DMS 273 (cell line): Measurements from ENCODE around the gene UBXN4.
A peak's percentile ranks its signal among the peaks of the same experiment; 100 is the strongest.
"Not testable (repeated sequence)": the region's sequence is repeated elsewhere in the genome, so short reads cannot be mapped to it uniquely, and the experiment has no call there.

Experiments
- DNase-seq: peaks from one replicate; lab custom pipeline; 2025; ENCODE audit not compliant: unreplicated experiment; lab: John Stamatoyannopoulos, UW

UBXN4 gene

DNA sequence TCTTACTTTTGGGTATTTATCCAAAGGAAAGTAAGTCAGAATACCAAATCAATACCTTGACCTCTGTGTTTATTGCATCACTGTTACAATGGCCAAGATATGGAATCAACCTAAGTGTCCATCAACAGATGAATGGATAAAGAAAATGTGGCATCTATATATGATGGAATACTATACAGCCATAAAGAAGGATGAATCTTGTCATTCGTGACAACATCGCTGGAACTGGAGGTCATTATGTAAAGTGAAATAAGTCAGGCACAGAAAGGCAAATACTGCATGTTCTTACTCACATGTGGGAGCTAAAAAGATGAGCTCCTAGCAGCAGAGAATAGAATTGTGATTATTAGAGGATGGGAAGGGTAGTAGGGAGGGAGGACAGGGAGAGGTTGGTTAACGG is 60.7 kb downstream of the UBXN4 start:
- DNase-seq: no peak

DNA sequence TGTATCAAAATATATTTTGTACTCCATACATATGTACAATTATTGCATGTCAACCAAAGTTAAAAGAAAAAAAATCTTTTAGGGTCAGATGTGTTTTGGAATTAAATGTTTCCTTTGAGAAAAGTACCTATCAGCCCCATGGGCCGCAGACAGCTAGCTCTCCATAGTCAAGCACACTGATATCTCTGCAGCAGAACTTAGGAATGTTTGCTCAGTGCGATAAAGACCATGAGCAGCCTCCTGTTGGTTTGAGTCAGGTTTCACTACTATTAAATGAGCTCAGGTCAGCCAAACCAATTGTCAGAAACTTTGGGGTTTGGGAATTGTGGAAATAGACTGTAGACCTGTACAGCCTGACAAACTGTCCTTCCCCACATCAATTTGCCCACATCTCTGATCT is 61.6 kb downstream of the UBXN4 start:
- no peak for DNase-seq

DNA sequence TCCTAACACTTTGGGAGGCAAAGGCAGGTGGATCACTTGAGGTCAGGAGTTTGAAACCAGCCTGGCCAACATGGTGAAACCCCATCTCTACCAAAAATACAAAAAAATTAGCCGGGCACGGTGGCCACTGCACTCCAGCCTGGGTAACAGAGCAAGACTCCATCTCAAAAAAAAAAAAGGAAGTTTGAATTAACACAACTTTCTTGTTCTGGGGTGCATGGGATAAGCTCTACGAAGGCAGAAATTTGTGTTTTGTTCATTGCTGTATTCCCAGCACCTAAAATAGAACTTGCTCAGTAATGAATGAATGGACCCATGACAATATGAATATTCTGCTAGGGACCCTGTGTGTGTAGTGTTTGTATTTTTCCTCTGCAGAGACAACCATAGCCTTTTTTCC is 66.2 kb downstream of the UBXN4 start:
- DNase-seq: not testable (repeated sequence)

DNA sequence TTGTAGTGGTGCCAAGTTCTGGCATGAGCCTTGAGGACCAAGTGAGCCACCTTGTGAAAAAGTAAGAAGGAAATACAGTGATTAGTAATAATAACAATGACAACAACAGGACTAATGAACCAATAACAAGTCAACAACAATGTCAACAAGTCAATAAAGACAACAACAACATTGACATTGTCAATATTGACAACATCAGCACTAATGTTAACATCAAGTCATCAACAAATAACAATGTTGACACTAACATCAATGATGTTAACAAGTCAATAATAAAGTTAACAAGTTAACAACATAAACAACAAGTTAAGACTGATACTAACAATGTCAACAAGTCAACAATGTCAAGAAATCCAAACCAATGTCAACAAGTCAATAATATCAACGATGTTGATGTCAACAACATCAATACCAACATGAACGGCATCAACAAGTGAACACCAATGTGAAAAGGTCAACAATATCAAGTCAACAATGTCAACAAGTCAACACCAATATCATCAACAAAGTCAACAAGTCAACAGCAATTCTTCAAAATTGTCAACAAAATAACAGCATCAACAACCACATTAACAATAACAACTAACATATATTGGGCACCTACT is 71.4 kb downstream of the UBXN4 start:
- DNase-seq: no peak

DNA sequence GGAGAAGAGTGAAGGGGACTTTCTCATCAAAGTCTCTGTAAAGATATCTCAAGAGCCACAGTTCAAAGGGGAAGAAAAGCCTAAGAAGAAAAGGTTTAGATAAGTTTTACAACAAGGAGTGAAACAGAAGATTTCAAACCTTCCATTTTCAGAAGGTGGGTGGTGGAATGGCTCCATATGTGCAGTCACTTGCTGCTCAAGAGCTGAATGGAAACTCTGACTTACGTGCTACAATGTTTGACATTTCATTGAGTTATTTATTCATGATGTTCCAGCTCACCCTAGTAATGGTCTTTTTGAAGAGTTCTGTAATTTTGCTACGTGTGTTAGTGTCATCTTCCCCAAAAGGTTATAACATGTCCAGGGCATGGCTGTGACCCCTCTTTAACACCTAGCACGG is 73.6 kb downstream of the UBXN4 start:
- DNase-seq: no peak

DNA sequence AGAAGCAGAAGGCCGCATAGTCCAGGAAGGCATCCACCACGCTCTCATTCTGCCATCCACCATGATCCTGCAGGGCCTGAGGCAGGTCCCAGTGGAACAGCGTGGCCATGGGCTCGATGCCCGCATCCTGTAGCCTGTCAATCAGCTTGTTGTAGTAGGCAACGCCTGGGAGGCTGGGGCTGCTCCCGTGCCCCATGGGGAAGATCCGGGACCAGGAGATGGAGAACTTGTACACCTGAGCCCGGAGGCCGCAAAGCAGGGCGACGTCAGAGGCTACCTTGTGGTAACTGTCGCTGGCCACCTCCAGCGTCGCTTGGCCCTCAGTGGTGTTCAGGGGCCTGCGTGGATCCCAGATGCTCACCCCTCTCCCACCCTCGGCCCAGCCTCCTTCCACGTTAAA is 75.8 kb downstream of the UBXN4 start:
- no peak for DNase-seq

DNA sequence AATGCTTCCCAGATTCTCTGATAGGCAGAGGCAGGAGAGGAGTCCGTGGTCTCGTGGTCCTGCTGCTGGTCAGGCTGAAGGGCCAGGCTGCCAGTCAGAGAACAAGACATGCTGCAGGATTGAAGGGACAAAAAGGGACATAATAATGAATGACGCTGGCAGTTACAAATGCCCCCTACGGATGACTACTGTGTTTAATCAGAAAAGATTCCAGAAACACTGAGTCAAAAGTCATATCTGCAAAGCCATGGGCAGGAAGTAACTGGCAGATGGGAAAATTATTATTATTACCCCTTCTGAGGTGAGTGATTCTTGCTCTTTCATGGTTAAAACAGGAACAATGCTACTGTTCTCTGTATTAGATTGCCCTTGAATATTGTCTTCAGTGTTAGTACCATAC is 76.3 kb downstream of the UBXN4 start:
- no peak for DNase-seq

DNA sequence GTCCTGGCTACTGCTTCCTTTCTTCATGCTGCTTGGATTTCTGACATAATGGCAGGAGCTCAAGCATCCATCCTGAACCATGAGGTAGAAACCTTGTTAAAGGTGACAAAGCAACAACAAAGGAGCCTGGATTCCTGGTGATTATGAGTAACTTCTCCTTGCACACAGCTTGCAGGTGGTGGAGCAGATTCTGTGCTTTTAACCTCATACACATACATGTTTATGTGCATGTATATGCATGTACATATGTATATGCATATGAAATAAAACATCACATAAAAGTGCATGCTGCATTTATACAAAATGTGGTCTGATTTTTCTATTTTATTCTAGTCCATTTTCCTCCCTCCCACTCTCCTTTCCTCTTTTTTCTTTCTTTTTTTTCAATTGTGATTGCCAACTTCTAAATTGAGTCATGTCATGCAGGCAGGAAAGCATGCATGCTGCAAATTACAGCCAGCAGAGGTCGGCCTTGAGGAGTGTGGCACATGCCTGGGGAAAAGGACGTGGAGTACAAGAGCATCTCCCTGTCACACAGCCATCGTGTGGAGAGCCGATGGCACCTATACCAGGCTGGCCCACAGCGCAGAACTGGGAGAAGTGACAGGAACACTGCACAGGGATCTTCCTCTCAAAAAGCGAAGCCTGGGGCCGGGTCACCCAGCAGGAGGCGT is 77.4 kb downstream of the UBXN4 start:
- DNase-seq: peak; percentile 49

DNA sequence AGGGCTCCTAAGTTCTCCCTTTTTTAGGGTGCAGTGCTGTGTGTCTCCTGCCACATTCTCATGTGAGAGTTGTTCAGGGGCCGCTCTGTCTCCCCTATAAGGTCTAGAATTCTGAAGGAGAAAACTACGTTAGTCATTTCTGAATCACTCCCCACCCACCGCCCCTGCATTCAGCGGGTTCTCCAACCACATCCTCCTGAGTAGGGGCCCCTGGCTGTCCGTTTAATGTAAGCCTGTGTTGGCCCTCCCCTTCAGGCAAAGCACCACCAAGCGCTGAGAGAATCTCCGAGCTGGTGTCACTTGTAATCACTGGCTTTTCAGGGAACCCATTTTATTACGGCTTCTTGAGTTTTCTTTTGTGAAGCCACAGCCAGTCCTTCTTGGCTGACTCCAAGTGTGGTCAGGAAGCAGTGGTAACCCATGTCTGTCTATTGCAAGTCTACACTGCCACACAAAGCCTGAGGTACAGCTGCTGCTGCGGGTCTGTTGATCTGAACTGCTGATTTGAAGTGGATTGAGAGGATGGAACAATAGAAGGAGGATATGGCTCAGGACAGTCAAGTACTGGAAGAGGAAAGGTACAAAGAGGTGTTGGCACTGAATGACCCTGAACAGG is 78.5 kb downstream of the UBXN4 start:
- DNase-seq: no peak

DNA sequence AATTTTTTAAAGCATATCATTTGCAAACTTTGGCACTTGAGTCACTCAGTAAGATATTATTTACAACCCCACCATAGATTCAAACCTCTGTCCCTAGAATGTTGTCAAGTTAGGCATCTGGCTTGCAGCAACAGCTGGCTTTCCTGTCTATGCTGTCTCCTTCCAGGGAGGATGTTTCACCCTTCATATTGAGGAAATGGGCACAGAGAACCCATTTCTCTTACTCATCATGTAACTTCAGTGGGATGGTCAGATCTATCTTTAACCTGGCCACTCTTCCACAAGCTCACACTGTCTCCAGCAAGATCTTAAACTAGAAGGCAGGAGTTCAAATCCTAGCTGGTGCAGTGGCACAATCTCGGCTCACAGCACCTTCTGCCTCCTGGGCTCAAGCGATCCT is 79.5 kb downstream of the UBXN4 start:
- DNase-seq: no peak

DNA sequence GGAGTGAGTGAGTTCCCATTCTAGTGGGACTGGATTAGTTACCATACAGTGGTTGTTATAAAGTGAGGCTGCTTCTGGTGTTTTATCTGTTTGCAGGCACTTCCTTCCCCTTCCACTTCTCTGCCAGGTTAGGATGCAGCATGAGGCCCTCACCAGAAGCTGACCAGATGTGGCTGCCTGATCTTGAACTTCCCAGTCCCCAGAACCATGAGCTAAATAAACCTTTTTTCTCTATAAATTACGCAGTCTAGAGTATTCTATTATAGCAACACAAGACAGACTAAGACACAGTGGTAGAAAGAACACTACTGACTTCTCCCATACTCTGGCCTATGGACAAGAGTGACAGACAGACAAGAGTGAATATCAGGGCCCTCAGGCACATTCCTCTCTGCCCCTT is 81.2 kb downstream of the UBXN4 start:
- no peak for DNase-seq

DNA sequence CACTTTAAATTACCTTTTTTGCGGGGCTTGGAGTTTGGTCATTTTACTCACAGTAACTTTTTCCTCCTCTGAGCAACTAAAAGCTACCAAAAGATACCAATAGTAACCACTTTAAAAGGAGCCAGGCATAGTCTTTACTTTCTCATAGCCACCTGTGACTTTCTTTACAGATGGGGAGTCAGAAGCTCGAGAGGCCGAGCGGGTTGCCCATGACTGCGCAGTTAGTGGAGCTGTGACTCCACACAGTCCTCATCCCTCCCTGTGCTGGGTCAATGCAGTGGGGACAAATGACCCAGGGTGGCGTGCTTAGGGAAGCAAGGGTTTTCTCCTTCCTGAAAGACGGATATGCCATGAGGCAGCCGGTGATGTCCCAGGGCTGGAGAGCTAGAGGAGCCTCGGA is 83.5 kb downstream of the UBXN4 start:
- DNase-seq: no peak

DNA sequence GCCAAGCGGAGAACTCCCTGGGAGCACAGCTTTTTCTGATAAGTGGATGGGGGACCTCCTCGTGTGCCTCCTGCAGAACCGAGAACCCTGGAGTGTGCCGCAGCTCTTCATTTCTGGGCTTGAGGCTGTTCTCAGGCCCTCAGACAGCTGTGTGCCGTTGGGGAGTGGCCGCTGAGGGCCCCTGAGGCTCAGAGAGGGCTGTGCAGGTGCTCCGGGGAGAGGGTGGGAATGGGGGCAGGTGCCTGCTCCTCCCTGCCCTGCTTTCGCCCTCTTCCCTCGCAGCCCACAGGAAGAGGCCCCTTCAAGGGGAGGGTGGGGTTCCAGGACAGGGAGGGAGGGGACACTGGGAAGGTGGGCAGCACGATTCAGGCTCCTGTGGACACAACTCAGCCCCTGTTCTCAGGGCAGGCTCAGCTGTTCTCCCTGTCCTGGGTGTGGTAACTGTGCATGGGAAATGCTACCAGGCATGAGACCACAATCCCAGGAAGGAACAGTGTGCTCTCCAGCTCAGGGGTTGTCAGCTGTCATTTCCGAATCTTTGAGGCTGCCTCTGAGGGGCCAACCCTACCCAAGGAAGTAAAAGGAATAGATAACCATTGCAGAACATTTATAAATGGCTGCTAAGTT is 84.0 kb downstream of the UBXN4 start:
- no peak for DNase-seq

DNA sequence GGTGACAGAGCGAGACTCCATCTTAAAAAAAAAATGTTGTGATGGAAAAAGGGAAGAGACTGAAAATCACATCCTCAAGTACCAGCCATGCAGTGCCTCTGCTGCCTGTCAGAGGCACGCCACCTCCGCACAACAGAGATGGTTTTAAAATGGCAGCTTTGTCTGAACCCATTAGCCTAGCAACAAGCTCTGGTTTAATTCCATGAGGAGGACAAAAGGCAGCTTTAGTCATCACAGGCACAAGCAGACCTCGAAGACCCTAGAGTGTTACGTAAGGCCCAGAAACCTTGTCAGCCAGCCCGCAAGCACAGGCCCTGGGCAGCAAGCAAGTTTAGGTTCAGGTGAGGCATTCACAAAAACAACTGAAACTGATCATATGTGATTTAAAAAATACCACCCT is 84.9 kb downstream of the UBXN4 start:
- DNase-seq: no peak

DNA sequence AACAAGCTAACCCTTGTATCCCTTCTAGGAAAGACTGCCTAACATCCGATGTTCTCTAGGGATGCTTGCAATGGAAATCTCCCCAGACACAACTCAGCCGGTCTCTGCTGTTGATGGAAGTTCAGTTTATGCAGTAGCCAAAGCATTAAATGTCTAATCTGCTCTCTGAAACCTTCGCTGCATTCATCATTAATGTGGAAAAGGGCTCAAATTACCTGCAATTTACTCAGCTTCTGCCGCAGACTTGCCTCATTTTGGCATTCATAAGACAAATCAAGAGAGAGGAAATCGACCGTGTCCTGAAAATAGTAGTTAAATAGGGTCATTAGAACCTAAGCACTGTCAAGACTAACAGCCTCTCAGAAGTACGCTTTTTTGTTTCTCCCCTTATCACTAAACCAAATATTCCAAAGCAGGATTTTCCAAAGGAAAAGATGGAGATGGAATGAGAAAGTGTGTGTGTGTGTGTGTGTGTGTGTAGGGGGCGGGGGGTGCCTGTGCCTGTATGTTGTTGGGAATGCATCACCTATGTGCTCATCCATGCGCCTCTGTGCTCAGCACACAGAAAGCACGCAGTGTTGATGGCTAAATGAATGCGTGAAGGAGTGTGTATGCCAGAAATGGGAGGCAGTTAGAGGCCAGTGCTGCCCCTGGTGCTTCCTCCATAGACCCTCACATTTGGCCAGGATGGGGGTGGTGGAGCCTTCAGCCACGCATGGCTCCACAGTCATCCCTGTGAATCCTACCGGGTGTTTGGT is 87.9 kb downstream of the UBXN4 start:
- DNase-seq: peak; percentile 31

DNA sequence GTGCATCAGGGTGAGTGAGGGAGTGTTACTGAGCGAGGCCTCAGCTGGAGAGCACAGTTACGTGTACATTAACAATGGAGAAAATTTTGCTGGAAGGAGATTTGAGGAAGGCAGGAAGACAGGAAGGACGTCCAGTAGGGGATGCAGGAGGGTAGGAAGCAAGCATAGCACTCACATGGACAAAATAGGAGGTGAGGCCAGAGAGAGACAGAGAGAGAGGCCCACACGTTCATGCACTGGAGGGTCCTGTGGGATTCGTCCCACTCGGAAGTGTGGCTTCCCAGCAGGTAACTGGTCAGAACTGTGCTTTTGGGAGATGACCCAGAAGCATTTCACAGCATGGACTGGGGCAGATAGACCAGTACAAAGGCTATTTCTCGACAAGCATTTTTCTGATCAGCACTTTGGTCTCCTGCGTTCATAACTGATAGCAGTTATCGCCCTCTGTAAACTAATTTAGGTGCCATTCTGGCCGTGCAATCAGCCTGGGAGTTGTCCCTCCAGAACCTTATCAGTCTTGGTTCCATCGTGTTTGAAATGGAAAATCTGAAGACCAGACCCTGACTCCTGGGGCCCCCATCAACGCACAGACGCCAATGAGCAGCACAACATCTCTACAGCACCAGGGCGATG is 89.6 kb downstream of the UBXN4 start:
- no peak for DNase-seq

DNA sequence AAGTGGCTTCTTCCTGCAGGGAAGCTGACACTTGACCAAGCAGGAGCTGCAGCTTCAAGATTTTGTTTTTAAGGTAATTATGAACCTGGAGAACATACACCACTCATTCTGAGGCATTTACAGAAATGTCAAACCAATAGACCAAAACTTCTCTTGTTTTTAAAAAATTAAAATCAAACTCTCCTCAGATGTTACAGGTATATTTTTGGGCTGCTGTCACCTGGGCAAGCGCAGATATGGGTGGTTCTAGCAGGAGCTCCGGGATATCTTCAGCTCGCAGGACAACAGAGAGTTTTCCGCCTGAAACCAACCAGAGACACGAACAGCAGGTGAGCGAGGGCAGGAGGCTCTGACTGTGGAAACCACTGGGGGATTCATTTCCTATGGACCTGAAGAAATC is 91.2 kb downstream of the UBXN4 start:
- no peak for DNase-seq
